Psoas muscle (tissue), 8 donors: ENCODE data around the gene KMT2D. TPM values are rescaled to one million over a fixed set of nuclear protein-coding genes. Genes with fewer than 3 reads are reported as not detected.

Source experiments
- ATAC-seq, 4 donors: fragments of 200-7000 bp; cut with Tn5 transposase; one replicate each; pipeline ENCODE4 v1.9.1; 2020; ENCODE audit warnings: moderate library complexity in 3 of 4, mild to moderate bottlenecking in 2 of 4
- DNase-seq, 2 donors: peaks; one replicate each; pipeline ENCODE4 v3.0.0-alpha.2; 2020
- H3K27ac ChIP-seq: fragments of 200-600 bp; one replicate; pipeline ENCODE4 v1.8.0; 2022
- H3K27me3 ChIP-seq, 3 donors: fragments of 200-600 bp in 1 of 3; one replicate each; pipeline versions ENCODE4 v1.6.1 to v1.8.0; 2013 to 2022; ENCODE audit warnings: low read length in 2 of 3, mild to moderate bottlenecking in 2 of 3, moderate library complexity in 1 of 3; ENCODE audit not compliant: insufficient read depth in 3 of 3
- H3K36me3 ChIP-seq, 2 donors: fragments of 200-600 bp in 1 of 2; one replicate each; pipeline versions ENCODE4 v1.6.1 to v1.8.0; 2013 to 2022; ENCODE audit warnings: low read depth in 1 of 2, mild to moderate bottlenecking in 1 of 2, moderate library complexity in 1 of 2; ENCODE audit not compliant: insufficient read depth in 1 of 2
- H3K4me1 ChIP-seq: fragments of 200-600 bp; one replicate; pipeline ENCODE4 v1.8.0; 2022
- H3K4me3 ChIP-seq: fragments of 200-600 bp; one replicate; pipeline ENCODE4 v1.8.0; 2022; ENCODE audit warnings: mild to moderate bottlenecking
- H3K9me3 ChIP-seq: fragments of 200-600 bp; one replicate; pipeline ENCODE4 v1.8.0; 2022
- WGBS, 3 donors: extraction: QIAGEN DNeasy Blood & Tissue Kit; methylation state at CpG; one replicate each; pipeline versions ENCODE4 v1.1.6 to v1.1.7; 2013; 5-methylcytosine and 5-hydroxymethylcytosine counted together
- intact Hi-C, 2 donors: fragments of 100-400 bp; cut with DNase I; formaldehyde crosslinking; loops; one replicate each; pipeline versions ENCODE4 v1.11.0 to v1.14.2; 2022
- polyA plus RNA-seq, 3 donors: library from polyadenylated mRNA; stranded (reverse); fragments of 200-250 nt; gene quantifications; one replicate each; pipeline ENCODE4 v1.2.3, GENCODE V29; 2013
- total RNA-seq, 4 donors: library from RNA; stranded (reverse); fragmentation: NEBNext Ultra II Directional in 2 of 4; extraction: Animal tissue kit (Norgen Biotek cat#: 25700) in 2 of 4; gene quantifications; one replicate each; pipeline versions ENCODE4 v1.2.1 to v1.2.4, GENCODE V29; 2021 to 2023
- TF ChIP-seq, protein P1 (sequence below): fragments of 200-600 bp; IDR thresholded peaks from one replicate; pipeline ENCODE4 v1.8.0; 2022; ENCODE audit warnings: antibody characterized with exemption
- donor health status: healthy with polysubstance abuse.
- donor health status: DM: no; HTN: no; CAD: no; lungs with moderate emphysema.
- donor health status: Bipolar disorder and iron deficiency.
- donor health status: healthy.
- donor health status: DM: yes; HTN: yes; CAD: no.
- donor health status: DM: no; HTN: no; CAD: no.
- donor health status: DM: no; HTN: no; CAD: no.
- donor health status: DM: yes; HTN: yes; CAD: no.

The KMT2D gene
- total and polyA plus RNA-seq, 7 donors = 10.8 to 69.8 (median 64.2) TPM

GRCh38 chr12:49023812-49024211 lies 36.8 kb downstream of the KMT2D start:
- Histone ChIP-seq H3K27me3 (no peaks in the 10 kb centered on the region), H3K4me3 (no peak overlapping the region), H3K9me3 (no peaks in the 10 kb centered on the region), H3K36me3 (peaks cover 11 to 84% of the 10 kb centered on the region in 2 donors), H3K27ac (no peak overlapping the region), H3K4me1 (peaks cover 4% of the 10 kb centered on the region)
- TF ChIP-seq, protein P1, sequence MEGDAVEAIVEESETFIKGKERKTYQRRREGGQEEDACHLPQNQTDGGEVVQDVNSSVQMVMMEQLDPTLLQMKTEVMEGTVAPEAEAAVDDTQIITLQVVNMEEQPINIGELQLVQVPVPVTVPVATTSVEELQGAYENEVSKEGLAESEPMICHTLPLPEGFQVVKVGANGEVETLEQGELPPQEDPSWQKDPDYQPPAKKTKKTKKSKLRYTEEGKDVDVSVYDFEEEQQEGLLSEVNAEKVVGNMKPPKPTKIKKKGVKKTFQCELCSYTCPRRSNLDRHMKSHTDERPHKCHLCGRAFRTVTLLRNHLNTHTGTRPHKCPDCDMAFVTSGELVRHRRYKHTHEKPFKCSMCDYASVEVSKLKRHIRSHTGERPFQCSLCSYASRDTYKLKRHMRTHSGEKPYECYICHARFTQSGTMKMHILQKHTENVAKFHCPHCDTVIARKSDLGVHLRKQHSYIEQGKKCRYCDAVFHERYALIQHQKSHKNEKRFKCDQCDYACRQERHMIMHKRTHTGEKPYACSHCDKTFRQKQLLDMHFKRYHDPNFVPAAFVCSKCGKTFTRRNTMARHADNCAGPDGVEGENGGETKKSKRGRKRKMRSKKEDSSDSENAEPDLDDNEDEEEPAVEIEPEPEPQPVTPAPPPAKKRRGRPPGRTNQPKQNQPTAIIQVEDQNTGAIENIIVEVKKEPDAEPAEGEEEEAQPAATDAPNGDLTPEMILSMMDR = no peak
- no peak for ATAC-seq
- no peak for DNase-seq
- 92 to 98% (median 94%) methylated on average over 2 of the region's 2 CpGs for WGBS, 3 donors
- intact Hi-C loops = loop anchor here (5.0 kb wide), 1 partner anchor 33 kb away; no protein-coding TSS in a partner anchor

GRCh38 chr12:49022558-49023178 lies 37.9 kb downstream of the KMT2D start:
- WGBS, 3 donors = 81 to 95% (median 86%) methylated on average over 15 of the region's 15 CpGs
- peak in 1 of 2 donors; percentile 53 for DNase-seq
- Histone ChIP-seq H3K27ac (no peak overlapping the region), H3K4me3 (no peak overlapping the region), H3K36me3 (peaks cover 6 to 73% of the 10 kb centered on the region in 2 donors), H3K4me1 (peaks cover 7% of the 10 kb centered on the region), H3K27me3 (no peaks in the 10 kb centered on the region), H3K9me3 (no peaks in the 10 kb centered on the region)
- TF ChIP-seq, protein P1 = no peak
- intact Hi-C loops = loop anchor here (5.0 kb wide), 1 partner anchor 35 kb away; no protein-coding TSS in a partner anchor
- no peak for ATAC-seq

- H3K27me3 ChIP-seq = no peaks in the 10 kb centered on the region
- peaks cover 16% of the 10 kb centered on the region for H3K4me1 ChIP-seq
- TF ChIP-seq, protein P1 = no peak
- no peak overlapping the region for H3K4me3 ChIP-seq
- H3K9me3 ChIP-seq = no peaks in the 10 kb centered on the region
- 71 to 82% (median 81%) methylated on average over 10 to 11 of the region's 11 CpGs for WGBS, 3 donors
- intact Hi-C loops = loop anchor here (5.0 kb wide), 1 partner anchor 36 kb away; no protein-coding TSS in a partner anchor
- no peak overlapping the region for H3K27ac ChIP-seq
- DNase-seq = peak in 1 of 2 donors; percentile 46
- ATAC-seq = no peak
- H3K36me3 ChIP-seq = peaks cover 5 to 60% of the 10 kb centered on the region in 2 donors
These were observed 39.2 kb downstream of the KMT2D start for GRCh38 chr12:49021292-49021915.

- Histone ChIP-seq H3K4me3 (no peak overlapping the region), H3K9me3 (no peaks in the 10 kb centered on the region), H3K4me1 (peaks cover 22% of the 10 kb centered on the region), H3K27ac (no peak overlapping the region), H3K36me3 (peaks cover 5 to 51% of the 10 kb centered on the region in 2 donors), H3K27me3 (no peaks in the 10 kb centered on the region)
- 75 to 87% (median 86%) methylated on average over 5 to 6 of the region's 6 CpGs for WGBS, 3 donors
- DNase-seq (peak in 1 of 2 donors; percentile 52), ATAC-seq (no peak)
- intact Hi-C loops = loop anchor here (5.0 kb wide), 1 partner anchor 37 kb away; no protein-coding TSS in a partner anchor
- TF ChIP-seq, protein P1 = no peak
These were observed 40.2 kb downstream of the KMT2D start for GRCh38 chr12:49020441-49020840.
